ENCODE measurements around the gene WDR62.

- TF ChIP-seq GATA2 (IDR thresholded peaks at IDR 0.05; ENCODE audit: low read depth, low read length) (no peak), GATA3 (IDR thresholded peaks at IDR 0.05; ENCODE audit: low read depth, low read length) (no peak)
Observed at GRCh38 chr19:36100476-36100875, 45.8 kb downstream of the WDR62 start.
